ENCODE data around the gene ZNF217. TPM values are rescaled to one million over a fixed set of nuclear protein-coding genes. Genes with fewer than 3 reads are reported as not detected.

Gene ZNF217
- total and polyA plus RNA-seq, 2 donors (not counting 1 experiment from before 2014, with no cell fraction given) = 15.5 to 92.6 TPM

DNA sequence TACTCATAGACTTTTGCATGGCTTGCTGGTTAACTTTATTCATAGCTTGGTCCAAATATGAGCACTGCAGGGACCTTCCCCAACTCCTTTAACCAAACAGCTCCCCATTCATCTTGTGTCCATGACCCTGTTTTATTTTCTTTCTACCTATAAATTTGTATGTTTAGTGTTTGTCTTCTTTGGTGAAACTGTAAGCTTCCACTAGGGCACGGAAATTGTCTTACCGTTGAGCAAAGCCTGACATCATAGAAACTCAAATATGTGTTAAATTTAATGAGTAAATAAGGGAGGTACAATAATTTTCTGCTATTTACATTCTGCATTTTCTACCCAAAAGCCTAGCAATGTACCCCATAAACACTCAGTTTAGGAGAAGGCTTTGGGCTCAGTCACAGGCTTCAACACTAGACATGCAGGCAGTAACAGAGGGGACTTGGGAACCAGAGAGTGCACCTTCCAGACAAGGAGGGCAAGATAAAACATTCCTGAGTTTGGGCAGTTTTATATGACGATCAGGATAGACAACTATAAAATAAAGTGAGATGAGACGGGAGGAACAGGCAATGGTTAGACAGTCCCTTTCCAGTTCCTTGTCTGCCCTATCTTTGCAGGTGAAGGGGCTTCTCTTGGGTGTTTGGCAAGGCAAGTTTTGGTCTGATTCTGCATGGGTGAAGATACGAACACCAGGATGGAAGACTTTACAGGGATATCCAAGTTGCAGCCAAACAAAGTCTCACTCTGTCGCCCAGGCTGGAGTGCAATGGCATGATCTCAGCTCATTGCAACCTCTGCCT, 46.2 kb upstream of the ZNF217 start:
- WGBS (ENCODE audit: insufficient coverage) = 100% methylated on average over 4 of the region's 6 CpGs
- H3K4me1 ChIP-seq (ENCODE audit: control insufficient read depth in 2 of 2, insufficient read depth in 2 of 2, low read length in 2 of 2) = peaks cover 48 to 50% of the 10 kb centered on the region in 2 donors
- no peaks in the 10 kb centered on the region for H3K79me2 ChIP-seq (ENCODE audit: control insufficient read depth, insufficient read depth, low read length)
- ATAC-seq (ENCODE audit: low read depth) (no peak), DNase-seq (no peak)
- intact Hi-C loops (cut with micrococcal nuclease) = loop anchor here (5.0 kb wide), 3 partner anchors 37 to 227 kb away; no protein-coding TSS in a partner anchor
- H3K4me2 ChIP-seq (replicated peaks; ENCODE audit: low read depth, low read length, poor library complexity, severe bottlenecking) = no peak overlapping the region
- no peak overlapping the region for H3K27ac ChIP-seq (ENCODE audit: low read length in 2 of 2)
- no peak overlapping the region for H3K4me3 Mint-ChIP-seq
- no peaks in the 10 kb centered on the region for H3K9me3 Mint-ChIP-seq (ENCODE audit: insufficient read depth)
- no peak for TF ChIP-seq EZH2 (IDR thresholded peaks at IDR 0.05; ENCODE audit: borderline replicate concordance, insufficient read depth, low read depth, low read length, poor library complexity, severe bottlenecking)
- TF ChIP-seq, protein P1, sequence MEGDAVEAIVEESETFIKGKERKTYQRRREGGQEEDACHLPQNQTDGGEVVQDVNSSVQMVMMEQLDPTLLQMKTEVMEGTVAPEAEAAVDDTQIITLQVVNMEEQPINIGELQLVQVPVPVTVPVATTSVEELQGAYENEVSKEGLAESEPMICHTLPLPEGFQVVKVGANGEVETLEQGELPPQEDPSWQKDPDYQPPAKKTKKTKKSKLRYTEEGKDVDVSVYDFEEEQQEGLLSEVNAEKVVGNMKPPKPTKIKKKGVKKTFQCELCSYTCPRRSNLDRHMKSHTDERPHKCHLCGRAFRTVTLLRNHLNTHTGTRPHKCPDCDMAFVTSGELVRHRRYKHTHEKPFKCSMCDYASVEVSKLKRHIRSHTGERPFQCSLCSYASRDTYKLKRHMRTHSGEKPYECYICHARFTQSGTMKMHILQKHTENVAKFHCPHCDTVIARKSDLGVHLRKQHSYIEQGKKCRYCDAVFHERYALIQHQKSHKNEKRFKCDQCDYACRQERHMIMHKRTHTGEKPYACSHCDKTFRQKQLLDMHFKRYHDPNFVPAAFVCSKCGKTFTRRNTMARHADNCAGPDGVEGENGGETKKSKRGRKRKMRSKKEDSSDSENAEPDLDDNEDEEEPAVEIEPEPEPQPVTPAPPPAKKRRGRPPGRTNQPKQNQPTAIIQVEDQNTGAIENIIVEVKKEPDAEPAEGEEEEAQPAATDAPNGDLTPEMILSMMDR (IDR thresholded peaks at IDR 0.05) = no peak
- ChIA-PET CTCF (interaction anchor here (0.6 to 1.0 kb wide), 4 partner anchors 28 to 300 kb away, joined by 3 to 5 read pairs (median 3); no protein-coding TSS in a partner anchor), POLR2A (interaction anchor here (0.6 kb wide), 1 partner anchor 79 kb away, joined by 3 read pairs; no protein-coding TSS in a partner anchor)
- no peak overlapping the region for H3K9ac ChIP-seq (ENCODE audit: low read length)
- H3K27me3 ChIP-seq (replicated peaks in 1 of 4; ENCODE audit: control extremely low read depth in 1 of 4, control insufficient read depth in 3 of 4, insufficient read depth in 4 of 4, low read length in 3 of 4) = no peaks in the 10 kb centered on the region
- H2AFZ ChIP-seq (ENCODE audit: insufficient read depth, low read depth, low read length, poor library complexity, severe bottlenecking) = no peak overlapping the region
- peaks cover 51% of the 10 kb centered on the region for H3K4me1 Mint-ChIP-seq
- H4K20me1 ChIP-seq (ENCODE audit: control insufficient read depth, insufficient read depth, low read length, poor library complexity, severe bottlenecking) = no peaks in the 10 kb centered on the region
- peak overlapping the region; percentile 87 for H3K27ac Mint-ChIP-seq
- no peaks in the 10 kb centered on the region for H3K27me3 Mint-ChIP-seq
- no peak overlapping the region for H3K4me3 ChIP-seq (ENCODE audit: control extremely low read depth in 1 of 5, extremely low read depth in 1 of 5, insufficient read depth in 1 of 5, low read depth in 2 of 5, low read length in 4 of 5)
- peaks cover 0 to 6% (median 0%) of the 10 kb centered on the region in 3 donors for H3K9me3 ChIP-seq (ENCODE audit: control extremely low read depth in 1 of 3, control insufficient read depth in 2 of 3, insufficient read depth in 1 of 3, low read length in 2 of 3)
- H3K36me3 ChIP-seq (replicated peaks in 1 of 2; ENCODE audit: control extremely low read depth in 1 of 2, control insufficient read depth in 1 of 2, extremely low read depth in 1 of 2, insufficient read depth in 2 of 2, low read length in 1 of 2) = no peaks in the 10 kb centered on the region

DNA sequence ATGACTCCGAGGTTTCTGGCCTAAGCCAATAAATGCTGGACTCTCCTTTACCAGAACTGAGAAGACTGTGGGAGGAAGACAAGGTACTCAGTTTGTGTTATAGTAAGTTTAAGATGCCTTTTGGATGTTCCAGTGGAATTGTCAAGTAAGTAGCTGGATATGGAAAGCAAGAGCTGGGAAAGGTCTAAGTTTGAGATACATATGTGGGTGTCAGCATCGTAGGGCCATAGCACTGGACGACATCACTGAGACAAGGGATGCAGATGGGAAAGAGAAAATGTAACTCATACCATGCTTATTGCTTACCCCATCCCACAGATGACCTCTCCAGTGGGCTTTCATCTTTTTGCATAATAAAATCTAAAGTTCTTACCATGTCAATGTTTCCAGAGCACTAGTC, 45.5 kb upstream of the ZNF217 start:
- intact Hi-C loops (cut with micrococcal nuclease) = no loop called here
- no peaks in the 10 kb centered on the region for H3K27me3 Mint-ChIP-seq
- no peak overlapping the region for H3K4me3 Mint-ChIP-seq
- H3K4me3 ChIP-seq (ENCODE audit: control extremely low read depth in 1 of 5, extremely low read depth in 1 of 5, insufficient read depth in 1 of 5, low read depth in 2 of 5, low read length in 4 of 5) = no peak overlapping the region
- DNase-seq (no peak), ATAC-seq (ENCODE audit: low read depth) (no peak)
- TF ChIP-seq EZH2 (IDR thresholded peaks at IDR 0.05; ENCODE audit: borderline replicate concordance, insufficient read depth, low read depth, low read length, poor library complexity, severe bottlenecking) = no peak
- TF ChIP-seq, protein P1 (IDR thresholded peaks at IDR 0.05) = no peak
- H3K9me3 ChIP-seq (ENCODE audit: control extremely low read depth in 1 of 3, control insufficient read depth in 2 of 3, insufficient read depth in 1 of 3, low read length in 2 of 3) = peaks cover 0 to 6% (median 0%) of the 10 kb centered on the region in 3 donors
- 100% methylated on average over 1 of the region's 3 CpGs for WGBS (ENCODE audit: insufficient coverage)
- no peak overlapping the region for H3K4me2 ChIP-seq (replicated peaks; ENCODE audit: low read depth, low read length, poor library complexity, severe bottlenecking)
- POLR2A ChIA-PET = interaction anchor here (0.6 kb wide), 1 partner anchor 80 kb away, joined by 3 read pairs; no protein-coding TSS in a partner anchor
- peaks cover 54 to 55% of the 10 kb centered on the region in 2 donors for H3K4me1 ChIP-seq (ENCODE audit: control insufficient read depth in 2 of 2, insufficient read depth in 2 of 2, low read length in 2 of 2)
- CTCF ChIA-PET = interaction anchor here (0.6 to 1.3 kb wide), 4 partner anchors 17 to 300 kb away, joined by 3 to 4 read pairs (median 3); no protein-coding TSS in a partner anchor
- no peak overlapping the region for H3K9ac ChIP-seq (ENCODE audit: low read length)
- H3K4me1 Mint-ChIP-seq = peaks cover 53% of the 10 kb centered on the region
- H3K9me3 Mint-ChIP-seq (ENCODE audit: insufficient read depth) = no peaks in the 10 kb centered on the region
- no peaks in the 10 kb centered on the region for H3K36me3 ChIP-seq (replicated peaks in 1 of 2; ENCODE audit: control extremely low read depth in 1 of 2, control insufficient read depth in 1 of 2, extremely low read depth in 1 of 2, insufficient read depth in 2 of 2, low read length in 1 of 2)
- peak overlapping the region; percentile 87 for H3K27ac Mint-ChIP-seq
- H3K79me2 ChIP-seq (ENCODE audit: control insufficient read depth, insufficient read depth, low read length) = no peaks in the 10 kb centered on the region
- no peaks in the 10 kb centered on the region for H4K20me1 ChIP-seq (ENCODE audit: control insufficient read depth, insufficient read depth, low read length, poor library complexity, severe bottlenecking)
- no peaks in the 10 kb centered on the region for H3K27me3 ChIP-seq (replicated peaks in 1 of 4; ENCODE audit: control extremely low read depth in 1 of 4, control insufficient read depth in 3 of 4, insufficient read depth in 4 of 4, low read length in 3 of 4)
- peak overlapping the region in 1 of 2 donors; percentile 52 for H3K27ac ChIP-seq (ENCODE audit: low read length in 2 of 2)
- no peak overlapping the region for H2AFZ ChIP-seq (ENCODE audit: insufficient read depth, low read depth, low read length, poor library complexity, severe bottlenecking)

Measured in B cell (primary cell).